ENCODE data around the gene SCG2. TPM values are rescaled to one million over a fixed set of nuclear protein-coding genes. Genes with fewer than 3 reads are reported as not detected.
"Not testable (repeated sequence)": the region's sequence is repeated elsewhere in the genome, so short reads cannot be mapped to it uniquely, and the experiment has no call there.

The SCG2 gene
- total RNA-seq, 2 donors from 2014 or later = 0.13 TPM; not detected in 1

GRCh38 chr2:223594831-223595230 lies 7.3 kb downstream of the SCG2 start:
- Mint-ChIP-seq H3K27me3 (ENCODE audit: insufficient read depth) (peaks cover 28% of the 10 kb centered on the region), H3K4me1 (no peaks in the 10 kb centered on the region), H3K9me3 (no peaks in the 10 kb centered on the region), H3K27ac (no peak overlapping the region), H3K36me3 (ENCODE audit: low read depth) (no peaks in the 10 kb centered on the region), H3K4me3 (no peak overlapping the region)
- Histone ChIP-seq H3K9me3 (ENCODE audit: control insufficient read depth, low read length) (no peaks in the 10 kb centered on the region), H3K9ac (ENCODE audit: extremely low read depth, low read length, poor library complexity, severe bottlenecking) (no peak overlapping the region), H3K27ac (ENCODE audit: low read depth, low read length) (no peak overlapping the region), H3K27me3 (ENCODE audit: control insufficient read depth, insufficient read depth, low read length, poor library complexity, severe bottlenecking) (peaks cover 28% of the 10 kb centered on the region), H3K36me3 (ENCODE audit: control insufficient read depth, insufficient read depth, low read length) (no peaks in the 10 kb centered on the region), H3K4me1 (ENCODE audit: control insufficient read depth, insufficient read depth, low read length) (no peaks in the 10 kb centered on the region), H3K4me3 (ENCODE audit: low read length) (no peak overlapping the region)
- no peak for DNase-seq
- WGBS, 2 experiments (ENCODE audit: insufficient coverage in 1 of 2, insufficient read length in 1 of 2) = 92 to 94% methylated on average over 4 of the region's 4 CpGs
- no peak for TF ChIP-seq CTCF (conservative IDR thresholded peaks at IDR 0.05)

- no peak for TF ChIP-seq CTCF (conservative IDR thresholded peaks at IDR 0.05)
- no peak for DNase-seq
- Mint-ChIP-seq H3K9me3 (no peaks in the 10 kb centered on the region), H3K4me1 (no peaks in the 10 kb centered on the region), H3K36me3 (ENCODE audit: low read depth) (no peaks in the 10 kb centered on the region), H3K4me3 (no peak overlapping the region), H3K27me3 (ENCODE audit: insufficient read depth) (peaks cover 25% of the 10 kb centered on the region), H3K27ac (no peak overlapping the region)
- no peaks in the 10 kb centered on the region for H3K36me3 ChIP-seq (ENCODE audit: control insufficient read depth, insufficient read depth, low read length)
- H3K4me3 ChIP-seq (ENCODE audit: low read length) = no peak overlapping the region
- H3K27ac ChIP-seq (ENCODE audit: low read depth, low read length) = no peak overlapping the region
- peaks cover 23% of the 10 kb centered on the region for H3K27me3 ChIP-seq (ENCODE audit: control insufficient read depth, insufficient read depth, low read length, poor library complexity, severe bottlenecking)
- no peaks in the 10 kb centered on the region for H3K4me1 ChIP-seq (ENCODE audit: control insufficient read depth, insufficient read depth, low read length)
- 98% methylated on average over 2 of the region's 2 CpGs; no CpG with 5 or more reads in 1 of the 2 experiments for WGBS, 2 experiments (ENCODE audit: insufficient coverage in 1 of 2, insufficient read length in 1 of 2)
- H3K9me3 ChIP-seq (ENCODE audit: control insufficient read depth, low read length) = no peaks in the 10 kb centered on the region
- H3K9ac ChIP-seq (ENCODE audit: extremely low read depth, low read length, poor library complexity, severe bottlenecking) = no peak overlapping the region
Observed at GRCh38 chr2:223594259-223594658, 7.9 kb downstream of the SCG2 start.

GRCh38 chr2:223592689-223593088 lies 9.5 kb downstream of the SCG2 start:
- H3K4me1 Mint-ChIP-seq; H3K9me3 Mint-ChIP-seq; DNase-seq; H3K27ac ChIP-seq (ENCODE audit: low read depth, low read length); H3K4me3 Mint-ChIP-seq; H3K4me3 ChIP-seq (ENCODE audit: low read length); H3K4me1 ChIP-seq (ENCODE audit: control insufficient read depth, insufficient read depth, low read length); H3K9ac ChIP-seq (ENCODE audit: extremely low read depth, low read length, poor library complexity, severe bottlenecking); H3K36me3 Mint-ChIP-seq (ENCODE audit: low read depth); H3K36me3 ChIP-seq (ENCODE audit: control insufficient read depth, insufficient read depth, low read length); H3K27ac Mint-ChIP-seq; H3K9me3 ChIP-seq (ENCODE audit: control insufficient read depth, low read length): not testable (repeated sequence)
- peaks cover 14% of the 10 kb centered on the region for H3K27me3 ChIP-seq (ENCODE audit: control insufficient read depth, insufficient read depth, low read length, poor library complexity, severe bottlenecking)
- H3K27me3 Mint-ChIP-seq (ENCODE audit: insufficient read depth) = peaks cover 10% of the 10 kb centered on the region
- 67% methylated on average over 1 of the region's 1 CpG; no CpG with 5 or more reads in 1 of the 2 experiments for WGBS, 2 experiments (ENCODE audit: insufficient coverage in 1 of 2, insufficient read length in 1 of 2)

GRCh38 chr2:223591596-223591995 lies 10.6 kb downstream of the SCG2 start:
- DNase-seq = no peak
- WGBS, 2 experiments (ENCODE audit: insufficient coverage in 1 of 2, insufficient read length in 1 of 2) = 87 to 100% methylated on average over 1 of the region's 1 CpG
- Mint-ChIP-seq H3K4me3 (no peak overlapping the region), H3K4me1 (no peaks in the 10 kb centered on the region), H3K9me3 (no peaks in the 10 kb centered on the region), H3K27ac (no peak overlapping the region), H3K27me3 (ENCODE audit: insufficient read depth) (peaks cover 5% of the 10 kb centered on the region), H3K36me3 (ENCODE audit: low read depth) (no peaks in the 10 kb centered on the region)
- no peak for TF ChIP-seq CTCF (conservative IDR thresholded peaks at IDR 0.05)
- no peaks in the 10 kb centered on the region for H3K4me1 ChIP-seq (ENCODE audit: control insufficient read depth, insufficient read depth, low read length)
- H3K36me3 ChIP-seq (ENCODE audit: control insufficient read depth, insufficient read depth, low read length) = no peaks in the 10 kb centered on the region
- no peak overlapping the region for H3K9ac ChIP-seq (ENCODE audit: extremely low read depth, low read length, poor library complexity, severe bottlenecking)
- no peak overlapping the region for H3K4me3 ChIP-seq (ENCODE audit: low read length)
- no peaks in the 10 kb centered on the region for H3K9me3 ChIP-seq (ENCODE audit: control insufficient read depth, low read length)
- no peak overlapping the region for H3K27ac ChIP-seq (ENCODE audit: low read depth, low read length)
- peaks cover 6% of the 10 kb centered on the region for H3K27me3 ChIP-seq (ENCODE audit: control insufficient read depth, insufficient read depth, low read length, poor library complexity, severe bottlenecking)
